B cell (primary cell): Measurements from ENCODE around the gene SERTAD2.

ENCODE experiments used
- CTCF ChIP-seq: fragments of 200-600 bp; IDR thresholded peaks from one replicate; pipeline ENCODE4 v1.8.0; 2022; ENCODE audit warnings: antibody characterized with exemption, mild to moderate bottlenecking
- EZH2 ChIP-seq: IDR thresholded peaks from 2 replicates; pipeline ENCODE4 v1.6.1; 2012; ENCODE audit warnings: borderline replicate concordance, low read depth, mild to moderate bottlenecking, moderate library complexity, low read length; ENCODE audit not compliant: insufficient read depth, poor library complexity, severe bottlenecking

- TF ChIP-seq CTCF (no peak), EZH2 (no peak)
Observed at GRCh38 chr2:64697297-64698176, 43.8 kb upstream of the SERTAD2 start.
